ENCODE data around the gene ITGAD.
A peak's percentile ranks its signal among the peaks of the same experiment; 100 is the strongest.

The ITGAD gene

GRCh38 chr16:31459687-31460581, 66.8 kb downstream of the ITGAD start:
- peak; percentile 100 for DNase-seq (ENCODE audit: low spot score)

DNA sequence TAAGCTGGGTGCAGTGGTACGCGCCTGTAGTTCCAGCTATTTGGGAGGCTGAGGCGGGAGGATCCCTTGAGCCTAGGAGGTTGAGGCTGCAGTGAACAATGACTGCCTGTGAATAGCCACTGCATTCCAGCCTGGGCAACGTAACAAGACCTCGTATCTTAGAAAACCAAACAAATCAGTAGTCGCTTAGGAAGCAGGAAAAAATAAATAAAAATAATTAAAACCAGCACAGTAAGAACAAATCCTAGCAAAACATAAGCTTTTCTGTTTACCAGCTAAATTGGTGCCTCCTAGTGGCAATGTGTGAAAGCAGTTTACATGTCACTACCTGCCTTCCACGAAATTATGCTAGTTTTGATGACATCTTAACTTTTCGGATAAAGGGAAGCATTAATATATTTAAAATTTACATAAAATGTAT, 67.5 kb downstream of the ITGAD start:
- DNase-seq (ENCODE audit: low spot score): peak; percentile 30

DNA sequence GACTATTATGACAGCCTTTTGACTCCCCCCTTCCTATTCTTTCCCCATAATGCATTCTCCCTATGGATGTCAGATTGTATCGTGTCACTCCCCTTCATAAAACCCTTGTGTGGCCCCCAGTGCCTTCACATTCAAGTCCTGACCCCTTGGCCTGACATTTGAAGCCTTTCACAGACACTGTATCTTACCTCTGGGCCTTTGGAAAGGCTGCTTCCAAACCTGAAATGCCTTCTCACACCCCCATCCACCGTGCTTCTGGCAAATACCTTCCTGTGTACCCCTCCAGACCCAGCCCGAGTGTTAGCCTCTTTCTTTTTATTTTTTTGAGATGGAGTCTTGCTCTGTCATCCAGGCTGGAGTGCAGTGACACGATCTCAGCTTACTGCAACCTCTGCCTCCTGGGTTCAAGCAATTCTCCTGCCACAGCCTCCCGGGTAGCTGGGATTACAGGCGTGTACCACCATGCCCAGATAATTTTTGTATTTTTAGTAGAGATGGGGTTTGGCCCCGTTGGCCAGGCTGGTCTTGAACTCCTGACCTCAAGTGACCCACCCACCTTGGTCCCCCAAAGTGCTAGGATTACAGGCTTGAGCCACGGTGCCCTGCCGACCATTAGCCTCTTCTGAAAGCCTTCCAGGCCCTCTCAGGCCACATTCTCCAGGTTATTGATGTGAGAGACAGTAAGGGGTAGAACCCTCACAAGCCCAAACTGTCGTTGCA, 68.2 kb downstream of the ITGAD start:
- no peak for DNase-seq (ENCODE audit: low spot score)

DNA sequence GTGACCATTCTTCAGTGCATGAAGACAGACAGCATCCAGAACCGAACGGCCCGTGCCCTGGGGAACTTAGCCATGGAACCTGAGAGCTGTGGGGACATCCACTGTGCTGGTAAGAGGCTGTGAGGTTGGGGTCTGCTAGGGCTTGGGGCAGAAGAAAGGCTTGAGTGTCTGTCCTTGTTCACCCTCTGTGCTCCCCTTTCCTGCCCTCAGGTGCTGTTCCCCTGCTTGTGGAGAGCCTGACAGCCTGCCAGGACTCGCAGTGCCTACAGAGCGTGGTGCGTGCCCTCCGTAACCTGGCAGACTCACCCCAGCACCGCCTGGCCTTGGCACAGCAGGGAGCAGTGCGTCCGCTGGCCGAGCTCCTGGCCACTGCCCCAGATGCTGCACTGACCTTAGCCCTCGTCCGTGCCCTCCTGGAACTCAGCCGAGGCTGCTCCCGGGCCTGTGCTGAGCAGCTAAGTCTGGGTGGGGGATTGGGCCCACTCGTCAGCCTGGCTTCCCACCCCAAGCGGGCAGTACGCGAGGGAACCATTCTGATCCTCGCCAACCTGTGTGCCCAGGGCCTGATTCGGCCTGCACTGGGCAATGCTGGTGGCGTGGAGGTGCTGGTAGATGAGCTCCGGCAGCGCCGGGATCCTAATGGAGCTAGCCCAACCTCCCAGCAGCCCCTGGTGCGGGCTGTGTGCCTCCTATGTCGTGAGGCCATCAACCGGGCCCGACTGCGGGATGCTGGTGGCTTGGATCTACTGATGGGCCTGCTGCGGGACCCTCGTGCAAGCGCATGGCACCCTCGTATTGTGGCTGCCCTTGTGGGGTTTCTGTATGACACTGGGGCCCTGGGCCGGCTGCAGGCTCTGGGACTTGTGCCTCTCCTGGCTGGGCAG, 69.0 kb downstream of the ITGAD start:
- no peak for DNase-seq (ENCODE audit: low spot score)

DNA sequence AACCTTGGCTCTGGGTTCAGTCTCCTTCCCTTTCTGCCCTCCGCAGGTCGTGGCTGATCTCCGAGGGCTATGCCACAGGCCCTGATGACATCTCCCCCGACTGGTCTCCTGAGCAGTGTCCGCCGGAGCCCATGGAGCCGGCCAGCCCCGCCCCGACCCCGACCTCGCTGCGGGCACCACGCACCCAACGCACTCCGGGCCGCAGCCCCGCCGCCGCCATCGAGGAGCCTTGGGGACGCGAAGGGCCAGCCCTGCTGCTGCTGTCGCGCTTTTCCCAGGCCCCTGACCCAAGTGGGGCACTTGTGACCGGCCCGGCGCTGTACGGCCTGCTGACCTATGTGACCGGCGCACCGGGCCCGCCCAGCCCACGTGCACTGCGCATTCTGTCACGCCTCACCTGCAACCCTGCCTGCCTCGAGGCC, 71.2 kb downstream of the ITGAD start:
- no peak for DNase-seq (ENCODE audit: low spot score)

DNA sequence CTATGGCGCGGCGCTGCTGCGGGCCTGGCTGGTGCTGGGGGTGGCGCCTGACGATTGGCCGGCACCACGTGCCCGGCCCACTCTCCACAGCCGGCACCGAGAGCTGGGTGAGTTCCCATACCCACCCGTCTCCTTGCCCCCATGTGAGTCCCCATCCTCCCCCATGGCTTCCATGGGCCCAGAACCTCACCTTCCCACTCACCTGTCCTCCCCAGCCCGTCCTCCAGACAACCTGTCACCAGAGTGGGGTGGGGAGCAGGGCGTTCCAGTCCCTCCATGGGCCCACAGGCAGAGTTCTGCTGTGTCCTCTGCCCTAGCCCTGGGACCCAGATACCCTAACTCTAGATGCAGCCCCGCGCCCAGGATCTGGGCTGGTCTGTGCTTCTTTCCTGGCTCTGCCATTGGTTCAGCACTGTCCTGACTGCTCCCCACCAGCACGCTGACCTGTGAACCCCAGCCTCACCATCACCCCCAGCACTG, 71.7 kb downstream of the ITGAD start:
- DNase-seq (ENCODE audit: low spot score): no peak

DNA sequence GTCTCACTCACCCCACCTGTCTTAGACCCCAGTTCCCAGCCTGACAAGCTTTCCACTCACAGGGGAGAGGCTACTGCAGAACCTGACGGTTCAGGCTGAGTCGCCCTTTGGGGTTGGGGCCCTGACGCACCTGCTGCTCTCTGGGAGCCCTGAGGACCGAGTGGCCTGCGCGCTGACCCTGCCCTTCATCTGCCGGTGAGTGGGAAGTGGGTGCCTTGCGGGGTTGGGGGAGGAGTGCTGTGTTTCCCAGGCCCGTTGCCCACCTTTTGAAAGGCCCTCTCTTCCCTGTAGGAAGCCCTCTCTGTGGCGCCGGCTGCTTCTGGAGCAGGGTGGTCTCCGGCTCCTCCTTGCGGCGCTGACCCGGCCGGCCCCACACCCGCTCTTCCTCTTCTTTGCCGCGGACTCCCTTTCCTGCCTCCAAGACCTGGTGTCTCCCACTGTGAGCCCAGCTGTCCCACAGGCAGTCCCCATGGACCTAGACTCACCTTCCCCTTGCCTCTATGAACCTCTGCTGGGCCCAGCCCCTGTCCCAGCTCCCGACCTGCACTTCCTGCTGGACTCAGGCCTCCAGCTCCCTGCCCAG, 72.7 kb downstream of the ITGAD start:
- DNase-seq (ENCODE audit: low spot score): no peak

DNA sequence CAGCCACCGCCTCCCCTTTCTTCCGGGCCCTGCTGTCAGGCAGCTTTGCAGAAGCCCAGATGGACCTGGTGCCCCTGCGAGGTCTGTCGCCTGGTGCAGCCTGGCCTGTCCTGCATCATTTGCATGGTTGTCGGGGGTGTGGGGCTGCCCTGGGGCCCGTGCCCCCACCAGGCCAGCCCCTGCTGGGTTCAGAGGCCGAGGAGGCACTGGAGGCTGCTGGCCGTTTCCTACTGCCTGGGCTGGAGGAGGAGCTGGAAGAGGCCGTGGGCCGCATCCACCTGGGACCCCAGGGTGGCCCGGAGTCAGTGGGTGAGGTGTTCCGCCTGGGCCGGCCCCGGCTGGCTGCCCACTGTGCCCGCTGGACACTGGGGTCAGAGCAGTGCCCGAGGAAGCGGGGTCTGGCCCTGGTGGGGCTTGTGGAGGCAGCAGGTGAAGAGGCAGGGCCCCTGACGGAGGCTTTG, 73.3 kb downstream of the ITGAD start:
- DNase-seq (ENCODE audit: low spot score): no peak

- DNase-seq (ENCODE audit: low spot score): no peak
These were observed 74.1 kb downstream of the ITGAD start for GRCh38 chr16:31467151-31467773.

- DNase-seq (ENCODE audit: low spot score): no peak
These were observed 74.7 kb downstream of the ITGAD start for GRCh38 chr16:31467858-31468257.

- no peak for DNase-seq (ENCODE audit: low spot score)
These were observed 77.5 kb downstream of the ITGAD start for GRCh38 chr16:31470615-31471014.

GRCh38 chr16:31471241-31471874, 78.2 kb downstream of the ITGAD start:
- no peak for DNase-seq (ENCODE audit: low spot score)

GRCh38 chr16:31471875-31472708, 79.0 kb downstream of the ITGAD start, which contains the start of gene TGFB1I1:
Gene TGFB1I1 (plus strand): TSS chr16:31472152. CDS start chr16:31472189, 37 bp downstream.
- no peak for DNase-seq (ENCODE audit: low spot score)

- DNase-seq (ENCODE audit: low spot score): no peak
These were observed 79.6 kb downstream of the ITGAD start for GRCh38 chr16:31472709-31473203.

DNA sequence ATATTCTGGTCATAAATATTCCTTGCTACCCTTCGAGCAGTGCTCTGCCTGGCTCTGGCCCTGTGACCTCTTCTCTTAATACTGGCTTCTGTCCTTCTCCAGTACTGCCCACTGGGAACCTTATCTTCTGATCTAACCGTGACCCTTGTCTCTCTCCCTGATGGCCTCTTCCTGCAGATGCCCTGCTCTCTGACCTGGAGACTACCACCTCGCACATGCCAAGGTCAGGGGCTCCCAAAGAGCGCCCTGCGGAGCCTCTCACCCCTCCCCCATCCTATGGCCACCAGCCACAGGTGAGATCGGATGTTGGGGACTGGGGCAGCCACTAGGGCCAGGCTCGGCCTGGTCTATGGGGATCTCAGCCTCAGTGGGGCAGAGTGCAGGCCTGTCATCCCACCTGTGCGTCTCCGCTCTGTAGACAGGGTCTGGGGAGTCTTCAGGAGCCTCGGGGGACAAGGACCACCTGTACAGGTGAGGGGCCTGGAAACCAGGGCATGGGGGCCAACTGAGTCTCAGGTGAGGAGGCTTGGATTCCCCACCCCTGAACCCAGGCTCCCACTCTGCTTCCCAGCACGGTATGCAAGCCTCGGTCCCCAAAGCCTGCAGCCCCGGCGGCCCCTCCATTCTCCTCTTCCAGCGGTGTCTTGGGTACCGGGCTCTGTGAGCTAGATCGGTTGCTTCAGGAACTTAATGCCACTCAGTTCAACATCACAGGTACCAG, 80.3 kb downstream of the ITGAD start:
- DNase-seq (ENCODE audit: low spot score): no peak

- DNase-seq (ENCODE audit: low spot score): no peak
These were observed 81.1 kb downstream of the ITGAD start for GRCh38 chr16:31474173-31474714.

- no peak for DNase-seq (ENCODE audit: low spot score)
These were observed 81.9 kb downstream of the ITGAD start for GRCh38 chr16:31474773-31475738.
